ENCODE measurements around the gene UBAC1. TPM values are rescaled to one million over a fixed set of nuclear protein-coding genes. Genes with fewer than 3 reads are reported as not detected.

Gene UBAC1
- total RNA-seq, 2 donors from 2014 or later = 47.9 to 48.4 TPM

- no peak for DNase-seq
- no peak for TF ChIP-seq CTCF (conservative IDR thresholded peaks at IDR 0.05)
- no peak overlapping the region for H3K4me3 Mint-ChIP-seq
- H3K9ac ChIP-seq (ENCODE audit: extremely low read depth, low read length, poor library complexity, severe bottlenecking) = no peak overlapping the region
- H3K4me1 Mint-ChIP-seq = peaks cover 13% of the 10 kb centered on the region
- H3K9me3 ChIP-seq (ENCODE audit: control insufficient read depth, low read length) = no peaks in the 10 kb centered on the region
- H3K27me3 Mint-ChIP-seq (ENCODE audit: insufficient read depth) = peaks cover 3% of the 10 kb centered on the region
- peaks cover 5% of the 10 kb centered on the region for H3K4me1 ChIP-seq (ENCODE audit: control insufficient read depth, insufficient read depth, low read length)
- no peak overlapping the region for H3K27ac ChIP-seq (ENCODE audit: low read depth, low read length)
- H3K36me3 Mint-ChIP-seq (ENCODE audit: low read depth) = peaks cover 19% of the 10 kb centered on the region
- peaks cover 13% of the 10 kb centered on the region for H3K36me3 ChIP-seq (ENCODE audit: control insufficient read depth, insufficient read depth, low read length)
- no peaks in the 10 kb centered on the region for H3K27me3 ChIP-seq (ENCODE audit: control insufficient read depth, insufficient read depth, low read length, poor library complexity, severe bottlenecking)
- WGBS, 2 experiments (ENCODE audit: insufficient coverage in 1 of 2, insufficient read length in 1 of 2) = 81 to 94% methylated on average over 7 to 9 of the region's 9 CpGs
- H3K27ac Mint-ChIP-seq = no peak overlapping the region
- H3K4me3 ChIP-seq (ENCODE audit: low read length) = no peak overlapping the region
- no peaks in the 10 kb centered on the region for H3K9me3 Mint-ChIP-seq
Measured at GRCh38 chr9:135957431-135957830, 3.7 kb downstream of the UBAC1 start.

GRCh38 chr9:135956802-135957174 lies 4.4 kb downstream of the UBAC1 start:
- Mint-ChIP-seq H3K27me3 (ENCODE audit: insufficient read depth) (no peaks in the 10 kb centered on the region), H3K36me3 (ENCODE audit: low read depth) (peaks cover 25% of the 10 kb centered on the region), H3K9me3 (no peaks in the 10 kb centered on the region), H3K27ac (no peak overlapping the region), H3K4me3 (no peak overlapping the region), H3K4me1 (peaks cover 13% of the 10 kb centered on the region)
- peaks cover 5% of the 10 kb centered on the region for H3K4me1 ChIP-seq (ENCODE audit: control insufficient read depth, insufficient read depth, low read length)
- no peaks in the 10 kb centered on the region for H3K9me3 ChIP-seq (ENCODE audit: control insufficient read depth, low read length)
- WGBS, 2 experiments (ENCODE audit: insufficient coverage in 1 of 2, insufficient read length in 1 of 2) = 96% methylated on average over 8 of the region's 8 CpGs; no CpG with 5 or more reads in 1 of the 2 experiments
- no peak overlapping the region for H3K27ac ChIP-seq (ENCODE audit: low read depth, low read length)
- no peak for DNase-seq
- no peak for TF ChIP-seq CTCF (conservative IDR thresholded peaks at IDR 0.05)
- H3K36me3 ChIP-seq (ENCODE audit: control insufficient read depth, insufficient read depth, low read length) = peaks cover 20% of the 10 kb centered on the region
- no peak overlapping the region for H3K4me3 ChIP-seq (ENCODE audit: low read length)
- H3K9ac ChIP-seq (ENCODE audit: extremely low read depth, low read length, poor library complexity, severe bottlenecking) = no peak overlapping the region
- H3K27me3 ChIP-seq (ENCODE audit: control insufficient read depth, insufficient read depth, low read length, poor library complexity, severe bottlenecking) = no peaks in the 10 kb centered on the region

GRCh38 chr9:135955934-135956801 lies 5.0 kb downstream of the UBAC1 start:
- Histone ChIP-seq H3K27ac (ENCODE audit: low read depth, low read length) (no peak overlapping the region), H3K36me3 (ENCODE audit: control insufficient read depth, insufficient read depth, low read length) (peaks cover 22% of the 10 kb centered on the region), H3K27me3 (ENCODE audit: control insufficient read depth, insufficient read depth, low read length, poor library complexity, severe bottlenecking) (no peaks in the 10 kb centered on the region), H3K4me3 (ENCODE audit: low read length) (no peak overlapping the region), H3K9ac (ENCODE audit: extremely low read depth, low read length, poor library complexity, severe bottlenecking) (no peak overlapping the region), H3K4me1 (ENCODE audit: control insufficient read depth, insufficient read depth, low read length) (peaks cover 5% of the 10 kb centered on the region), H3K9me3 (ENCODE audit: control insufficient read depth, low read length) (no peaks in the 10 kb centered on the region)
- Mint-ChIP-seq H3K27ac (peak overlapping the region; percentile 36), H3K27me3 (ENCODE audit: insufficient read depth) (no peaks in the 10 kb centered on the region), H3K4me3 (no peak overlapping the region), H3K36me3 (ENCODE audit: low read depth) (peaks cover 25% of the 10 kb centered on the region), H3K9me3 (no peaks in the 10 kb centered on the region), H3K4me1 (peaks cover 12% of the 10 kb centered on the region)
- no peak for TF ChIP-seq CTCF (conservative IDR thresholded peaks at IDR 0.05)
- 87 to 91% methylated on average over 26 to 32 of the region's 32 CpGs for WGBS, 2 experiments (ENCODE audit: insufficient coverage in 1 of 2, insufficient read length in 1 of 2)
- DNase-seq = no peak

Measured in endodermal cell (in vitro differentiated cells).